ENCODE measurements around the gene ATP6V0A4. TPM values are rescaled to one million over a fixed set of nuclear protein-coding genes. Genes with fewer than 3 reads are reported as not detected.

Gene ATP6V0A4
- total and polyA plus RNA-seq, 2 of the 13 experiments (the other 11 are each of a cell fraction or from before 2014, with no cell fraction given) = 0.24 to 0.25 TPM

- TF ChIP-seq ZNF235 (CRISPR knock-in tag; IDR thresholded peaks at IDR 0.05; ENCODE audit: borderline replicate concordance) (no peak), HMG20B (CRISPR knock-in tag; conservative IDR thresholded peaks at IDR 0.05) (no peak), DR1 (CRISPR knock-in tag; IDR thresholded peaks at IDR 0.05) (no peak), YEATS4 (CRISPR knock-in tag; IDR thresholded peaks at IDR 0.05; ENCODE audit: borderline replicate concordance) (no peak), PRDM4 (CRISPR knock-in tag; IDR thresholded peaks at IDR 0.05; ENCODE audit: borderline replicate concordance) (no peak)
Observed at GRCh38 chr7:138829335-138829734, 31.3 kb upstream of the ATP6V0A4 start (continued).

- ATAC-seq (no peak), DNase-seq (ENCODE audit: low spot score) (no peak), FAIRE-seq (no peak)
- H3K79me2 ChIP-seq (ENCODE audit: insufficient read depth, low read length) = no peaks in the 10 kb centered on the region
- H4K20me1 ChIP-seq (ENCODE audit: insufficient read depth, low read length) = no peaks in the 10 kb centered on the region
- H3K4me1 ChIP-seq (ENCODE audit: insufficient read depth, low read length) = 0 out of 2 replicates have a peak, but pooled peaks cover 21% of the 10 kb centered on the region
- BruUV-seq (replicated peaks) = no TSS peak
- H2AFZ ChIP-seq (ENCODE audit: low read length) = no peak overlapping the region
- no peaks in the 10 kb centered on the region for H3K9me3 ChIP-seq (ENCODE audit: low read length)
- no peak for TF ChIP-seq LBX2 (CRISPR knock-in tag; IDR thresholded peaks at IDR 0.05; ENCODE audit: borderline replicate concordance)
- TF ChIP-seq ZNF101 (CRISPR knock-in tag; IDR thresholded peaks at IDR 0.05; ENCODE audit: borderline replicate concordance, low read depth) = no peak
- no peak for TF ChIP-seq GMEB2 (CRISPR knock-in tag; IDR thresholded peaks at IDR 0.05; ENCODE audit: low read depth)
- TF ChIP-seq TRIM24 (CRISPR knock-in tag; IDR thresholded peaks at IDR 0.05) = no peak
- no peak for TF ChIP-seq ZNF225 (CRISPR knock-in tag; IDR thresholded peaks at IDR 0.05)
- no peak for TF ChIP-seq ZUFSP (CRISPR knock-in tag; IDR thresholded peaks at IDR 0.05; ENCODE audit: borderline replicate concordance)
- no peak for TF ChIP-seq DNMT3B (CRISPR knock-in tag; conservative IDR thresholded peaks at IDR 0.05)
- no peak for TF ChIP-seq SRF (IDR thresholded peaks at IDR 0.05; ENCODE audit: low read depth, low read length)
- TF ChIP-seq ZNF703 (CRISPR knock-in tag; IDR thresholded peaks at IDR 0.05; ENCODE audit: borderline replicate concordance) = no peak
- TF ChIP-seq HDAC2 (CRISPR knock-in tag; IDR thresholded peaks at IDR 0.05) = no peak
- TF ChIP-seq EZH2 (conservative IDR thresholded peaks at IDR 0.05; ENCODE audit: low read depth, low read length) = no peak
- no peak for TF ChIP-seq ZNF275 (CRISPR knock-in tag; IDR thresholded peaks at IDR 0.05; ENCODE audit: borderline replicate concordance)
- intact Hi-C loops (cut with micrococcal nuclease; ENCODE audit: unreplicated experiment) = no loop called here
- POLR2A ChIA-PET = no interaction called here
- no peaks in the 10 kb centered on the region for H3K36me3 ChIP-seq (replicated peaks in 1 of 2; ENCODE audit: control insufficient read depth in 1 of 2, insufficient read depth in 2 of 2, low read length in 2 of 2)
- no peaks in the 10 kb centered on the region for H3K27me3 ChIP-seq (ENCODE audit: control insufficient read depth in 1 of 2, insufficient read depth in 2 of 2, low read length in 2 of 2)
- in situ Hi-C loops (cut with HindIII; ENCODE audit: extremely low pct_ligation_motif_present, low pct_unique_long_range_greater_than_20kb) = no loop called here
- H3K27ac ChIP-seq (ENCODE audit: extremely low read length, insufficient read depth, low read length) = no peak overlapping the region
- no peak overlapping the region for H3K4me2 ChIP-seq (ENCODE audit: low read depth, low read length)
- WGBS (ENCODE audit: low lambda C conversion rate) = 50% methylated on average over 2 of the region's 2 CpGs
- CTCF ChIA-PET (ENCODE audit: low intra/inter-chr PET ratio, low total read pairs) = no interaction called here
- no peak overlapping the region for H3K9ac ChIP-seq (ENCODE audit: insufficient read depth, low read depth, low read length)
- no peak overlapping the region for H3K4me3 ChIP-seq (replicated peaks in 1 of 3; ENCODE audit: insufficient read depth in 1 of 3, low read depth in 2 of 3, low read length in 3 of 3)
Observed at GRCh38 chr7:138828302-138828701, 30.3 kb upstream of the ATP6V0A4 start.

Measured in HepG2 (cell line).